ENCODE results near the gene FAM3D.

Gene FAM3D

GRCh38 chr3:58654466-58654865 lies 12.1 kb downstream of the FAM3D start:
- H3K9me3 ChIP-seq (ENCODE audit: insufficient read depth, low read depth, low read length) = no peaks in the 10 kb centered on the region
- no peaks in the 10 kb centered on the region for H3K36me3 ChIP-seq (ENCODE audit: insufficient read depth, low read length)
- H3F3A ChIP-seq (ENCODE audit: low read depth) = no peaks in the 10 kb centered on the region
- H3K4me3 ChIP-seq (ENCODE audit: low read length, poor library complexity, severe bottlenecking) = no peak overlapping the region
- TF ChIP-seq EZH2phosphoT487 (IDR thresholded peaks at IDR 0.05; ENCODE audit: borderline replicate concordance) = no peak
- peaks cover 7% of the 10 kb centered on the region for H3K4me1 ChIP-seq (ENCODE audit: insufficient read depth, low read length, poor library complexity, severe bottlenecking)
- no peaks in the 10 kb centered on the region for H3K27me3 ChIP-seq (ENCODE audit: insufficient read depth, low read length, poor library complexity, severe bottlenecking)
- H3K79me2 ChIP-seq (ENCODE audit: insufficient read depth, low read length) = no peaks in the 10 kb centered on the region
- H3K4me2 ChIP-seq (ENCODE audit: low read depth, low read length, poor library complexity, severe bottlenecking) = no peak overlapping the region
- H3K9ac ChIP-seq (ENCODE audit: low read depth, low read length, poor library complexity, severe bottlenecking) = no peak overlapping the region
- no peak overlapping the region for H2AFZ ChIP-seq (ENCODE audit: low read length)
- H4K20me1 ChIP-seq (ENCODE audit: insufficient read depth, low read length, poor library complexity, severe bottlenecking) = no peaks in the 10 kb centered on the region
- no peaks in the 10 kb centered on the region for H3K9me2 ChIP-seq (replicated peaks; ENCODE audit: low read depth, low read length)

GRCh38 chr3:58652624-58653023 lies 13.9 kb downstream of the FAM3D start:
- no peaks in the 10 kb centered on the region for H3K79me2 ChIP-seq (ENCODE audit: insufficient read depth, low read length)
- H2AFZ ChIP-seq (ENCODE audit: low read length) = no peak overlapping the region
- peaks cover 8% of the 10 kb centered on the region for H3K4me1 ChIP-seq (ENCODE audit: insufficient read depth, low read length, poor library complexity, severe bottlenecking)
- H3K4me2 ChIP-seq (ENCODE audit: low read depth, low read length, poor library complexity, severe bottlenecking) = no peak overlapping the region
- TF ChIP-seq CTCF (conservative IDR thresholded peaks at IDR 0.05; ENCODE audit: low read length) (no peak), EZH2phosphoT487 (IDR thresholded peaks at IDR 0.05; ENCODE audit: borderline replicate concordance) (no peak)
- no peaks in the 10 kb centered on the region for H4K20me1 ChIP-seq (ENCODE audit: insufficient read depth, low read length, poor library complexity, severe bottlenecking)
- H3F3A ChIP-seq (ENCODE audit: low read depth) = no peaks in the 10 kb centered on the region
- H3K9me3 ChIP-seq (ENCODE audit: insufficient read depth, low read depth, low read length) = peaks cover 6% of the 10 kb centered on the region; the same call in 1 of the 2 replicates
- H3K27me3 ChIP-seq (ENCODE audit: insufficient read depth, low read length, poor library complexity, severe bottlenecking) = no peaks in the 10 kb centered on the region
- H3K4me3 ChIP-seq (ENCODE audit: low read length, poor library complexity, severe bottlenecking) = no peak overlapping the region
- no peaks in the 10 kb centered on the region for H3K36me3 ChIP-seq (ENCODE audit: insufficient read depth, low read length)
- H3K9me2 ChIP-seq (replicated peaks; ENCODE audit: low read depth, low read length) = no peaks in the 10 kb centered on the region
- H3K9ac ChIP-seq (ENCODE audit: low read depth, low read length, poor library complexity, severe bottlenecking) = no peak overlapping the region

- peak overlapping the region; percentile 38 for H3K4me2 ChIP-seq (ENCODE audit: low read depth, low read length, poor library complexity, severe bottlenecking)
- H4K20me1 ChIP-seq (ENCODE audit: insufficient read depth, low read length, poor library complexity, severe bottlenecking) = no peaks in the 10 kb centered on the region
- no peak overlapping the region for H3K9ac ChIP-seq (ENCODE audit: low read depth, low read length, poor library complexity, severe bottlenecking)
- peaks cover 6% of the 10 kb centered on the region; the same call in 1 of the 2 replicates for H3K9me3 ChIP-seq (ENCODE audit: insufficient read depth, low read depth, low read length)
- TF ChIP-seq EZH2phosphoT487 (IDR thresholded peaks at IDR 0.05; ENCODE audit: borderline replicate concordance) (no peak), CTCF (conservative IDR thresholded peaks at IDR 0.05; ENCODE audit: low read length) (no peak)
- no peaks in the 10 kb centered on the region for H3F3A ChIP-seq (ENCODE audit: low read depth)
- peak overlapping the region; percentile 12 for H3K4me3 ChIP-seq (ENCODE audit: low read length, poor library complexity, severe bottlenecking)
- no peaks in the 10 kb centered on the region for H3K79me2 ChIP-seq (ENCODE audit: insufficient read depth, low read length)
- no peaks in the 10 kb centered on the region for H3K9me2 ChIP-seq (replicated peaks; ENCODE audit: low read depth, low read length)
- no peaks in the 10 kb centered on the region for H3K27me3 ChIP-seq (ENCODE audit: insufficient read depth, low read length, poor library complexity, severe bottlenecking)
- H3K36me3 ChIP-seq (ENCODE audit: insufficient read depth, low read length) = no peaks in the 10 kb centered on the region
- peaks cover 16% of the 10 kb centered on the region for H3K4me1 ChIP-seq (ENCODE audit: insufficient read depth, low read length, poor library complexity, severe bottlenecking)
- H2AFZ ChIP-seq (ENCODE audit: low read length) = no peak overlapping the region
Measured at GRCh38 chr3:58651276-58651675, 15.3 kb downstream of the FAM3D start.

Measured in Loucy (cell line).